ENCODE data around the gene NUCB2. TPM values are rescaled to one million over a fixed set of nuclear protein-coding genes. Genes with fewer than 3 reads are reported as not detected.

NUCB2 gene
- total RNA-seq, 1 donor from 2014 or later: 52.8 TPM

DNA sequence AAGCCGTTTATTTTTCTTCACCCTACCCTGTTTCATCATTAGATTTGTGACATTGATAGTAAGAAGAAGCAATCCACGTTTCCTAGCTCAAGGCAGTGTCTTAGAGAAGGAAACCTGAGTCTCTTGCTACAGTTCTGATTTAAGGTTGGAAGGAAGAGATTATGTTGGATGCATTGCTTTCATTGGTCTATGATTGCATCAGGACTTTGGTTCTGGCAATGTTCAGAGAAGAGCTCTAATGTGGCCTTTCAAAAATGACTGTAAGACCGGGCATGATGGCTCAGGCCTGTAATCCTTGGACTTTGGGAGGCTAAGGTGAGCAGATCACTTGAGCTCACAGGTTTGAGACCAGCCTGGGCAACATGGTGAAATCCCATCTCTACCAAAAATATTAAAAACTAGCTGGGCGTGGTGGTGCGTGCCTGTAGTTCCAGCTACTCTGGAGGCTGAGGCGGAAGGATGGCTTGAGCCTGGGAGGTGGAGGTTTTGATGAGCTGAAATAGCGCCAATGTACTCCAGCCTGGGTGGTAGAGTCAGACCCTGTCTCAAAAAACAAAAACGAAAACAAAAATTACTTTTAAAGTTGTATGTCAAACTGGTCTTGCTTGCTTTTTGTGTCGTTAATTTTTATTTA lies 4.1 kb downstream of the NUCB2 start:
- Mint-ChIP-seq H3K4me1 (ENCODE audit: low read depth) (peaks cover 6% of the 10 kb centered on the region), H3K27ac (no peak overlapping the region), H3K36me3 (ENCODE audit: insufficient read depth) (peaks cover 2% of the 10 kb centered on the region), H3K27me3 (no peaks in the 10 kb centered on the region), H3K4me3 (ENCODE audit: low read depth) (no peak overlapping the region), H3K9me3 (ENCODE audit: low read depth) (no peaks in the 10 kb centered on the region)
- no peak for DNase-seq (ENCODE audit: low spot score, unreplicated experiment)
- TF ChIP-seq, protein P1, sequence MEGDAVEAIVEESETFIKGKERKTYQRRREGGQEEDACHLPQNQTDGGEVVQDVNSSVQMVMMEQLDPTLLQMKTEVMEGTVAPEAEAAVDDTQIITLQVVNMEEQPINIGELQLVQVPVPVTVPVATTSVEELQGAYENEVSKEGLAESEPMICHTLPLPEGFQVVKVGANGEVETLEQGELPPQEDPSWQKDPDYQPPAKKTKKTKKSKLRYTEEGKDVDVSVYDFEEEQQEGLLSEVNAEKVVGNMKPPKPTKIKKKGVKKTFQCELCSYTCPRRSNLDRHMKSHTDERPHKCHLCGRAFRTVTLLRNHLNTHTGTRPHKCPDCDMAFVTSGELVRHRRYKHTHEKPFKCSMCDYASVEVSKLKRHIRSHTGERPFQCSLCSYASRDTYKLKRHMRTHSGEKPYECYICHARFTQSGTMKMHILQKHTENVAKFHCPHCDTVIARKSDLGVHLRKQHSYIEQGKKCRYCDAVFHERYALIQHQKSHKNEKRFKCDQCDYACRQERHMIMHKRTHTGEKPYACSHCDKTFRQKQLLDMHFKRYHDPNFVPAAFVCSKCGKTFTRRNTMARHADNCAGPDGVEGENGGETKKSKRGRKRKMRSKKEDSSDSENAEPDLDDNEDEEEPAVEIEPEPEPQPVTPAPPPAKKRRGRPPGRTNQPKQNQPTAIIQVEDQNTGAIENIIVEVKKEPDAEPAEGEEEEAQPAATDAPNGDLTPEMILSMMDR (IDR thresholded peaks at IDR 0.05; ENCODE audit: unreplicated experiment): no peak

DNA sequence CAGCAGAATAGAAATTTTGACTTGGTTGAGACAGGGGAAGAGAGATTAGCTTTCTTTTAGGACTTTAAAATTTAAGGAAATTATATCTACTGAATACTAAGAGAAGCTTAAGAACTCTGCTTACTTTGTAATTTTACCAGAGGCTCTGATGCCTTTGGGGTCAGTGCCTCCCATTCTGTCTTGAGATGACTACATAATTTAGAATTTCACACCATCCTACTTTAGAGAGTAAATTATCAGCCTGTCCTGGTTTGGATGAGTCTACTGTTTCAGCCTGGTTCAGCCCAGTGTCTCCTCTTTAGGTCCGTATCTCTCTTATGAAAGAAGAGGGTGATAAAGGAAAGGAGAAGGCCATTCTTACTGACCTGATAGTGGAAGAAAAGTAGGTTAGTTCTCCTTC lies 9.8 kb downstream of the NUCB2 start:
- Mint-ChIP-seq H3K27ac (no peak overlapping the region), H3K4me1 (ENCODE audit: low read depth) (no peaks in the 10 kb centered on the region), H3K9me3 (ENCODE audit: low read depth) (no peaks in the 10 kb centered on the region), H3K36me3 (ENCODE audit: insufficient read depth) (peaks cover 12% of the 10 kb centered on the region), H3K27me3 (no peaks in the 10 kb centered on the region), H3K4me3 (ENCODE audit: low read depth) (no peak overlapping the region)
- no peak for DNase-seq (ENCODE audit: low spot score, unreplicated experiment)
- TF ChIP-seq, protein P1 (IDR thresholded peaks at IDR 0.05; ENCODE audit: unreplicated experiment): no peak

DNA sequence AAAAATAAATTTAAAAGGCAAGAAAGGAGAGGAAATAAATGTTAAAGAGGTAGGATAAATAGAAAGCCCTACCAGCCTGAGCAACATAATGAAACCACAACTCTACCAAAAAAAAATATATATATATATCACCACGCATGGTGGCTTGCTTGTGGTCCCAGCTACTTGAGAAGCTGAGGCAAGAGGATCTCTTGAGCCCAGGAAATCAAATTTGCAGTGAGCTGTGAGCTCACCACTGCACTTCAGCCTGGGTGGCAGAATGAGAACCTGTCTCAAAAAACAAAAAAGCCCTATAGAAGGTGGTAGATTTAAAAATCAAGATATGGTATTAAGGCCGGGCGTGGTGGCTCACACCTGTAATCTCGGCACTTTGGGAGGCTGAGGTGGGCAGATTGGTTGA lies 10.5 kb downstream of the NUCB2 start:
- TF ChIP-seq, protein P1 (IDR thresholded peaks at IDR 0.05; ENCODE audit: unreplicated experiment): no peak

DNA sequence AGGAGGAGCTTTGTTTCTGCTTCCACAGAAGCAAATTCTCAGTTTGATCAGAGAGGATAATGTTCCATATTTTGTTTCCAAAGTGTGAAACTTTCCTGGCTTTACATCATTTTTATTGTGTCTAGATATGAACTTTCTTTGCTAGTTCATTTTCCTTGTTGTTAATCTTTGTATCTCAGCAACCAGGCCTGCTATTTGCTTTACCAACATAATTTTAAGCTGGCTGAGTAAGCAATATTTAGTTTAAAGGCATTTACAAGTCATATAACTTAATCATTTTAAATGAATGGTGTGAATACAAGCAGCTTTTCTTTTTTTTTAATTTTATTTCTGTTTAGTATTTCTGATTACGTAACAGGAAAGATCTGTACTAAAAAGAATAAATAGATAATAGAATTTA lies 15.2 kb downstream of the NUCB2 start:
- Mint-ChIP-seq H3K27me3 (no peaks in the 10 kb centered on the region), H3K36me3 (ENCODE audit: insufficient read depth) (peaks cover 6% of the 10 kb centered on the region), H3K4me1 (ENCODE audit: low read depth) (peaks cover 3% of the 10 kb centered on the region), H3K27ac (no peak overlapping the region), H3K9me3 (ENCODE audit: low read depth) (no peaks in the 10 kb centered on the region), H3K4me3 (ENCODE audit: low read depth) (no peak overlapping the region)
- DNase-seq (ENCODE audit: low spot score, unreplicated experiment): no peak
- TF ChIP-seq, protein P1 (IDR thresholded peaks at IDR 0.05; ENCODE audit: unreplicated experiment): no peak

More for the DNA sequence above, 10.5 kb downstream of the NUCB2 start:
- Mint-ChIP-seq H3K4me1 (ENCODE audit: low read depth) (no peaks in the 10 kb centered on the region), H3K27ac (no peak overlapping the region), H3K27me3 (no peaks in the 10 kb centered on the region), H3K9me3 (ENCODE audit: low read depth) (no peaks in the 10 kb centered on the region), H3K36me3 (ENCODE audit: insufficient read depth) (peaks cover 12% of the 10 kb centered on the region), H3K4me3 (ENCODE audit: low read depth) (no peak overlapping the region)
- DNase-seq (ENCODE audit: low spot score, unreplicated experiment): no peak

DNA sequence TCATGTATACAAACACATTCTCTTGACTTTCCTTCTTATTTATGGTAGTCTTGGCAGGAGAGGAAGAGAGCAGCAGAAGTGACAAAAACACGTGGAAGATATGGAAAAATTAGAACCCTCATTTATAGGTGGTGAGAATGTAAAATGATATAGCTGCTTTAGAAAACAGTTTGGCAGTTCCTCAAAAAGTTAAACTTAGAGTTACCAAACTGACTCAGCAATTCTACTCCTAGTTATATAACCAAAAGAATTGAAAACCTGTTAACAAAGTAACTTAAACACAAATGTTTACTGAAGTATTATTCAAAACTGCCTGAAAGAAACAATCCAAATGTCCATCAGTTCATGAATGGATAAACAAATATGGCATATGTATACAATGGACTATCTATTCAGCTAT lies 16.8 kb downstream of the NUCB2 start:
- Mint-ChIP-seq H3K9me3 (ENCODE audit: low read depth) (no peaks in the 10 kb centered on the region), H3K4me3 (ENCODE audit: low read depth) (no peak overlapping the region), H3K27ac (no peak overlapping the region), H3K27me3 (no peaks in the 10 kb centered on the region), H3K36me3 (ENCODE audit: insufficient read depth) (peaks cover 4% of the 10 kb centered on the region), H3K4me1 (ENCODE audit: low read depth) (peaks cover 3% of the 10 kb centered on the region)
- TF ChIP-seq, protein P1 (IDR thresholded peaks at IDR 0.05; ENCODE audit: unreplicated experiment): no peak
- no peak for DNase-seq (ENCODE audit: low spot score, unreplicated experiment)
